Liver (tissue), 9 donors: ENCODE measurements around the gene FGD4. TPM values are rescaled to one million over a fixed set of nuclear protein-coding genes. Genes with fewer than 3 reads are reported as not detected.

Experiments used
- DNase-seq: peaks from one replicate; pipeline ENCODE4 v3.0.0-alpha.2; 2017; ENCODE audit warnings: low spot score
- H3K27ac ChIP-seq, 2 donors: one replicate each; pipeline ENCODE4 v1.7.0; 2013; ENCODE audit warnings: inconsistent platforms in 2 of 2, low read length in 2 of 2, control low read depth in 1 of 2, low read depth in 1 of 2, mild to moderate bottlenecking in 1 of 2
- H3K27me3 ChIP-seq, 4 donors: one replicate each; pipeline versions ENCODE4 v1.6.1 to v1.7.0; 2013; ENCODE audit warnings: low read length in 3 of 4, inconsistent platforms in 1 of 4, mild to moderate bottlenecking in 1 of 4, moderate library complexity in 1 of 4; ENCODE audit not compliant: control insufficient read depth in 4 of 4, insufficient read depth in 4 of 4
- H3K36me3 ChIP-seq, 4 donors: one replicate each; pipeline versions ENCODE4 v1.6.1 to v1.7.0; 2013; ENCODE audit warnings: low read length in 3 of 4, mild to moderate bottlenecking in 3 of 4, low read depth in 1 of 4, moderate library complexity in 1 of 4; ENCODE audit not compliant: control insufficient read depth in 4 of 4, insufficient read depth in 3 of 4
- H3K4me1 ChIP-seq, 4 donors: one replicate each; pipeline versions ENCODE4 v1.6.1 to v1.7.0; 2013; ENCODE audit warnings: low read length in 3 of 4, mild to moderate bottlenecking in 3 of 4, moderate library complexity in 1 of 4; ENCODE audit not compliant: control insufficient read depth in 4 of 4, insufficient read depth in 4 of 4
- H3K4me3 ChIP-seq, 3 donors: one replicate each; pipeline versions ENCODE4 v1.6.1 to v1.7.0; 2013; ENCODE audit warnings: low read length in 3 of 3, control low read depth in 1 of 3, low read depth in 1 of 3, mild to moderate bottlenecking in 1 of 3
- H3K9ac ChIP-seq, 2 donors: one replicate each; pipeline ENCODE4 v1.7.0; 2013; ENCODE audit warnings: low read length in 2 of 2, mild to moderate bottlenecking in 2 of 2, moderate library complexity in 2 of 2, control low read depth in 1 of 2, low read depth in 1 of 2
- H3K9me3 ChIP-seq, 4 donors: one replicate each; pipeline versions ENCODE4 v1.6.1 to v1.7.0; 2013; ENCODE audit warnings: low read length in 3 of 4; ENCODE audit not compliant: control insufficient read depth in 4 of 4
- ATF3 ChIP-seq: IDR thresholded peaks from 2 replicates; pipeline ENCODE4 v1.6.1; 2016; ENCODE audit warnings: antibody characterized with exemption
- CTCF ChIP-seq: fragments of 150-350 bp; IDR thresholded peaks from 2 replicates; pipeline ENCODE4 v1.5.1; 2017; ENCODE audit warnings: improper control_type of control experiment, low read depth, low read length; ENCODE audit not compliant: missing input control
- EGR1 ChIP-seq, 2 donors: IDR thresholded peaks; 2 replicates each; pipeline ENCODE4 v1.6.1; 2016 to 2018; ENCODE audit warnings: antibody characterized with exemption in 2 of 2, low read depth in 2 of 2
- FOXA1 ChIP-seq: IDR thresholded peaks from 2 replicates; pipeline ENCODE4 v1.6.1; 2016; ENCODE audit warnings: antibody characterized with exemption
- FOXA2 ChIP-seq: IDR thresholded peaks from 2 replicates; pipeline ENCODE4 v1.6.1; 2016; ENCODE audit warnings: antibody characterized with exemption
- GABPA ChIP-seq, 2 donors: IDR thresholded peaks in 1 of 2; conservative IDR thresholded peaks in 1 of 2; 2 replicates each; pipeline ENCODE4 v1.6.1; 2016; ENCODE audit warnings: antibody characterized with exemption in 2 of 2, mild to moderate bottlenecking in 1 of 2, moderate library complexity in 1 of 2
- HNF4A ChIP-seq, 2 donors: conservative IDR thresholded peaks; 2 replicates each; pipeline ENCODE4 v1.6.1; 2016; ENCODE audit warnings: antibody characterized with exemption in 2 of 2, mild to moderate bottlenecking in 2 of 2
- HNF4G ChIP-seq: IDR thresholded peaks from 2 replicates; pipeline ENCODE4 v1.6.1; 2016; ENCODE audit warnings: antibody characterized with exemption
- JUND ChIP-seq, 2 donors: IDR thresholded peaks; 2 replicates each; pipeline ENCODE4 v1.6.1; 2016; ENCODE audit warnings: antibody characterized with exemption in 2 of 2
- MAX ChIP-seq: IDR thresholded peaks from 2 replicates; pipeline ENCODE4 v1.6.1; 2016; ENCODE audit warnings: antibody characterized with exemption
- NR2F2 ChIP-seq: IDR thresholded peaks from 2 replicates; pipeline ENCODE4 v1.6.1; 2016; ENCODE audit warnings: antibody characterized with exemption
- RAD21 ChIP-seq, 2 donors: IDR thresholded peaks; 2 replicates each; pipeline ENCODE4 v1.6.1; 2016; ENCODE audit warnings: antibody characterized with exemption in 2 of 2, mild to moderate bottlenecking in 2 of 2
- REST ChIP-seq: IDR thresholded peaks from 2 replicates; pipeline ENCODE4 v1.6.1; 2016; ENCODE audit warnings: antibody characterized with exemption, mild to moderate bottlenecking
- RXRA ChIP-seq, 2 donors: IDR thresholded peaks; 2 replicates each; pipeline ENCODE4 v1.6.1; 2017 to 2018; ENCODE audit warnings: antibody characterized with exemption in 2 of 2, mild to moderate bottlenecking in 1 of 2
- SP1 ChIP-seq: IDR thresholded peaks from 2 replicates; pipeline ENCODE4 v1.6.1; 2018; ENCODE audit warnings: antibody characterized with exemption, mild to moderate bottlenecking
- TAF1 ChIP-seq: conservative IDR thresholded peaks from 2 replicates; pipeline ENCODE4 v1.6.1; 2016; ENCODE audit warnings: antibody characterized with exemption, mild to moderate bottlenecking
- YY1 ChIP-seq: IDR thresholded peaks from 2 replicates; pipeline ENCODE4 v1.6.1; 2016; ENCODE audit warnings: antibody characterized with exemption, mild to moderate bottlenecking
- ZBTB33 ChIP-seq: IDR thresholded peaks from 2 replicates; pipeline ENCODE4 v1.6.1; 2016; ENCODE audit warnings: antibody characterized with exemption
- WGBS: extraction: QIAGEN DNeasy Blood & Tissue Kit; methylation state at CpG from one replicate; pipeline ENCODE4 v1.1.7; 2013; 5-methylcytosine and 5-hydroxymethylcytosine counted together
- polyA plus RNA-seq, 2 donors: library from polyadenylated mRNA; stranded (reverse) in 1 of 2; unstranded in 1 of 2; fragments of 200-250 nt in 1 of 2; fragments of >200 nt in 1 of 2; fragmentation: Nextera tagmentation in 1 of 2; extraction: Ambion mirVana in 1 of 2; gene quantifications; one replicate each; pipeline versions ENCODE4 v1.2.1 to v1.2.3, GENCODE V29; 2013 to 2015
- total RNA-seq, 2 donors: library from RNA; depleted of rRNA; stranded (reverse); fragments of >200 nt; gene quantifications; one replicate each; pipeline ENCODE4 v1.2.3, GENCODE V29; 2014
- donor health status: healthy.
- donor health status: healthy.
- donor health status: healthy.
- donor health status: healthy.
- donor health status: healthy.

Gene FGD4
- total and polyA plus RNA-seq, 4 donors = 3.8 to 26.4 (median 9.0) TPM

- H3K27ac ChIP-seq = peak overlapping the region in 1 of 2 donors; percentile 13
- DNase-seq = no peak
- no peak overlapping the region for H3K4me3 ChIP-seq
- H3K9me3 ChIP-seq = no peaks in the 10 kb centered on the region
- H3K9ac ChIP-seq = no peak overlapping the region
- TF ChIP-seq CTCF = no peak
- TF ChIP-seq HNF4G = no peak
- no peak for TF ChIP-seq SP1
- no peak for TF ChIP-seq FOXA2
- no peak for TF ChIP-seq HNF4A (conservative IDR thresholded peaks at IDR 0.05)
- TF ChIP-seq YY1 = peak; percentile 39
- TF ChIP-seq TAF1 = no peak
- peak; percentile 30 for TF ChIP-seq MAX
- TF ChIP-seq RXRA (IDR thresholded peaks at IDR 0.05) = peak; percentile 13 to 46
- TF ChIP-seq FOXA1 = no peak
- H3K36me3 ChIP-seq = no peaks in the 10 kb centered on the region
- H3K4me1 ChIP-seq = peaks cover 4 to 31% (median 10%) of the 10 kb centered on the region in 4 donors
- 29% methylated on average over 1 of the region's 1 CpG for WGBS
- H3K27me3 ChIP-seq = no peaks in the 10 kb centered on the region
These were observed 115.9 kb downstream of the FGD4 start for GRCh38 chr12:32515137-32515873.

- TF ChIP-seq EGR1 (IDR thresholded peaks at IDR 0.05; ENCODE audit: low read depth in 2 of 2) (no peak), YY1 (no peak), ZBTB33 (no peak), GABPA (IDR thresholded peaks at IDR 0.05 in 1 of 2, conservative IDR thresholded peaks at IDR 0.05 in 1 of 2) (no peak), TAF1 (no peak), SP1 (no peak), RAD21 (IDR thresholded peaks at IDR 0.05) (no peak), FOXA2 (no peak), MAX (no peak), ATF3 (no peak), CTCF (no peak), HNF4A (conservative IDR thresholded peaks at IDR 0.05) (no peak), JUND (IDR thresholded peaks at IDR 0.05) (no peak), FOXA1 (no peak), NR2F2 (no peak), REST (no peak), RXRA (IDR thresholded peaks at IDR 0.05) (no peak)
- no peak overlapping the region for H3K4me3 ChIP-seq
- 84% methylated on average over 2 of the region's 2 CpGs for WGBS
- H3K36me3 ChIP-seq = no peaks in the 10 kb centered on the region
- no peak for DNase-seq
- no peaks in the 10 kb centered on the region for H3K9me3 ChIP-seq
- H3K9ac ChIP-seq = no peak overlapping the region
- peak overlapping the region in 1 of 2 donors; percentile 13 for H3K27ac ChIP-seq
- H3K27me3 ChIP-seq = no peaks in the 10 kb centered on the region
- peaks cover 4 to 22% (median 8%) of the 10 kb centered on the region in 4 donors for H3K4me1 ChIP-seq
These were observed 116.9 kb downstream of the FGD4 start for GRCh38 chr12:32516230-32516629.
